GM21423 (cell line): ENCODE results near the gene SPATA17.
"Not testable (repeated sequence)": the region's sequence is repeated elsewhere in the genome, so short reads cannot be mapped to it uniquely, and the experiment has no call there.

Experiments
- ATAC-seq: cut with Tn5 transposase; IDR thresholded peaks from one replicate; pipeline ENCODE4 v1.9.1; 2021; ENCODE audit warnings: mild to moderate bottlenecking, moderate library complexity; ENCODE audit not compliant: unreplicated experiment

The SPATA17 gene

GRCh38 chr1:217674028-217674729, 43.0 kb downstream of the SPATA17 start:
- ATAC-seq, result no peak

DNA sequence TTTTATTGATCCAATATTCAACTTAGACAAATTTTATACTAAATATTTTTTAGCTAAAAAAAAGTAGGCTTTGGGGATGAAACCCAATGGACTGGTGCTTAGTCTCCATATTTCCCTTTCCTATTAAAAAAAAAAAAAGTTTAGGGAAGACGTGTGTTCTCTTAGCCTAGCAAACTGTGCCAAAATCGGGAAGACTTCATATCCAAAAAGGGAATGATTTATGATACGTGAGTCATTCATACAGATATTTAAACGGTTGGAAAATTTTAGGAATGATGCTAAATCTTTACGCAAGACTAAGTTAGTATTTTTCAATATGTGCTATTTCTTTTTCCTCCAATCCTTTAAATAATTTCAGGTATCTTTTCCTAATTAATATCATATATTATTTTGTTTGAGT, 50.7 kb downstream of the SPATA17 start:
- ATAC-seq, result no peak

GRCh38 chr1:217687511-217687910, 56.4 kb downstream of the SPATA17 start:
- no peak for ATAC-seq

GRCh38 chr1:217696140-217696539, 65.0 kb downstream of the SPATA17 start:
- ATAC-seq, result not testable (repeated sequence)

DNA sequence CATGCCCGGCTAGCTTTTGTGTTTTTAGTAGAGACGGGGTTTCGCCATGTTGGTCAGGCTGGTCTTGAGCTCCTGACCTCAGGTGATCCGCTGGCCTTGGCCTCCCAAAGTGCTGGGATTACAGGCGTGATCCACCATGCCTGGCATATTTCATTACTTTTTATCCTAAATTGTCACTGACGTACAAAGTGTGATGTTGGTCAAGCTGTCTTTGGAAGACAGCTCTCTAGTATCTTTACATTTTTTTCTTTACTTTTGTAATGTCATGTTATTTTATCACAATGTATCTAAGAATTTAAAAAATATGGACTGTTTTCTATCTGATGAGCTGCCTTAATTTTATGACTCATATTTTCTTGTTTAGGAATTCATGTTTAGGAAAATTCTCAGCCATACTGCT, 72.2 kb downstream of the SPATA17 start:
- no peak for ATAC-seq

DNA sequence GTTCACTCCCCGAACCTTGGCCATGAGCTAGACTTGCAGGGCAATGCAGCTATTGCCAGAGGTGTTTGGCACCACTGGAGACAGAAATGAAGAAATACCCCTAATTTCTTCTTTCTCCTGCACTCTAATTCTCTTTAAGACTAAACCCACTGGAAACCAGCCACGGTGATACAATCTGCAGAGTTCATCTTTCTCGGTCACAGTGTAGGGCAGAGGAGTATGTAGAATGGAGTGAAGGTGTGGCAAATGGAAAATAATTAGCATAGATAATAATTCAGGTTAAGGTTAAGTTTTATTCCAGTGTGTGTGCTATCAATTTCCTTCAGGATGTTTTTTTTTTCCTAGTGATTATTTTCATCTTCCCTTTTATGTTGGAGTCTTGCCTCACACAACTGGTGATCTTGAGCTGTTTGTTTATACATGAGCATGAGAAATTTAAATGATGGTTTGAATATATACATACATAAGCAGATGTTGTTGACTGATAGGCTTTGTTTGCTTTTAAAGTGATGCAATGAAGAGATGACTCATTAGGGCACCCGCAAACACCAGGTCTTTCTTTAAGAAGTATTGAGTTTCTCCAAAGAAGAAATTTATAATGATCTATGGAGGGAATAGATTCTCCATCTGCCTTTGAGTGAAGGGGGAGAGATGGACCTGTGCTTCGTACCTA, 81.9 kb downstream of the SPATA17 start:
- ATAC-seq, result no peak

DNA sequence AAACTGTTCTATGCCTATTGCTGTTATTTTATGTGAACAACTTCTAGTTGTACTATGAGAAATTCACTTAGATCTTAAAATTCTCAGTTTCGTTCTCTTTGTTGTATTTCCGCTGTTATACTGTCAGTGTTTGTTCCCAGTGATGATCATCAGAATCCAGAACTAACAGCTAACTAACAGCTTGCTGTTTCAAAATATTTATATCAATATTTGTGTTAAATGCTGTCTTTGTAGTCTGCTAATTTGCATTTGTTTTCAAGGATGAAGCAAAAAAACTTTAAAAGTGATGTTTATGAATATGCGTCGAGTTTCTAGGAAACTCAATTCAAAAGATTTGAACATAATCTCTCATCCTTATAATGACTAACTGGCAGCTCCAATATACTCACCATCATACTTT, 84.5 kb downstream of the SPATA17 start:
- ATAC-seq, result no peak

DNA sequence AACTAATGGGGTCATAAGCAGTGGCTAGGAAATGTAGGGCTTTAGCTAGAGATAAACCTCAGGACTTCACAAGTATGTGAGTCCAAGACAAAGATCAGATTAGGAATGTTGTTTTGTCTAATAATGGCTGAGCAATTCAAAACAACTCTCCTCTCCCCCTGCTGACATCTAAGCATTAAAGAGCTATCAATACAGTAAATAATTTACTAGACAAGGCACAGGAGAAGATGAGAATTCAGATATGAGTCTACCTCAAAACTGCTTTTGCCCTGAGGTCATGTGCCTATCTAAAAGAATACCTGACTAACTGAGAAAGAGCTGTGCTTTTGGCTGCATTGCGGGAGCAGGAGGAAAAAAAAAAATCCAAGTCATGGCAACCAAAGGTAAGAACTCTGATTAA, 86.8 kb downstream of the SPATA17 start:
- ATAC-seq, result no peak

DNA sequence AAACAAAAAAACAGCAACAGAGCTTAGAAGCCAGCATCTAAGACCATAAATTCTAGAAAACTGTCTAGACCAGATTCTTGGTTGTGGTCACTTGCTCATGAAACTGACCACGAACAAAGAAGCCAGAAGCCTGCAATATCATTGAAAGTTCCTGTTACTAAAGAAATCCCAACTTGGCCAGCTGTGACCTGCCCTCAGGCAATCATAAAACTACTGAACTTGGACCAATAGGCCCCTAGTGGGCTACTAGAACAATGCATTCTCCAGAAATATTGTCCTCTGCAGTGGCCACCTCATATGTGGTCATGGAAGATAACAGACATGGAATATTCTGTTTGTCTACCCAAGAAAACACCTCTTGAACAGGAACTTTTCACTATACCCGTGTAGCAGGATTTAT, 87.7 kb downstream of the SPATA17 start:
- no peak for ATAC-seq

DNA sequence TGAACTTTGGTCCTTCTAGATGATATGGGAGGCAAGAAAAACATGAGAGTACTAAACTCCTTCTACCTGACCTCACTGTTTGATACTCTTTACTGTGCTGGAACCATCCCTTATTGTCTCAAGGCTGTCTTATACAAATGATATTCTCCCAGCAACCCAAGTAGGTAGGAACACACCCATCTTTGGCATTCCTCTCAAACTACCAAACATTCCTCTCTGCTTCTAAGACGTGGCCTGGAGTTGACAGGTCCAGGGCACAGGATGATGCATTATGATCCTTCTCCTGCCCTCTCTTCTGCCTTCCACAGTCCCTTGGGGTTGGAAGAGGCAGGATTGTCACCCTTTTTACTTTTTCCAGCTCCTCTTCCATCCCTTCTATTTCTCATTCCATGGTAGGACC, 90.5 kb downstream of the SPATA17 start:
- no peak for ATAC-seq

- ATAC-seq, result no peak
Measured at GRCh38 chr1:217734973-217735372, 103.8 kb downstream of the SPATA17 start.

DNA sequence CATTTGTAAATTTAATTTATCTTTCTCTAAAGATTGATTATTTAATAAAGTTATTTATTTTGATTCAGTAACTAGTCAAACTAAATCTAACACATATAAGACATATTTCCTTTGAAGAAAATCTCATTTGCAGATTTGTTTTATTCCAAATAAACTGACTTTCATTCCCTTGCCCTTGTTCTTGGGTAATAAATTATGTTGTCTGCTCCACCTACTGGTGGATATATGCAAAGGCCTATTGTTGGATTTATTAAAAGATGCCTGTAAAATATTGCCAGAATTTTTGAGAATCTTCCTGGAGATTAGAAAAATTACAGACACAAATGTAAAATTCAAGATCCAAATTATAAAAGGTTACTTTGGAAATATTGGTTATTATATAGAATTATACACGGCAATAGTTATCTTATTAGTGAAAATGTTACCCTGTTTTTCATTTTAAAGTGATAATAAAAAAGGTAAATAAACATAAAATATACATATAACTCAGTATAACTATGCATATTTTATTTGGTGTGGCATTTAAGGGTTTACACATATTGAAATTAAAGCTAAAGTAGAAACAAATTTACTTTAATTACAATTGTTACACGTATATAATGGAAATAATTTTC, 116.1 kb downstream of the SPATA17 start:
- peak; percentile 63 for ATAC-seq

- no peak for ATAC-seq
Measured at GRCh38 chr1:217769768-217770167, 138.6 kb downstream of the SPATA17 start.

- ATAC-seq, result no peak
Measured at GRCh38 chr1:217770918-217771317, 139.8 kb downstream of the SPATA17 start.

DNA sequence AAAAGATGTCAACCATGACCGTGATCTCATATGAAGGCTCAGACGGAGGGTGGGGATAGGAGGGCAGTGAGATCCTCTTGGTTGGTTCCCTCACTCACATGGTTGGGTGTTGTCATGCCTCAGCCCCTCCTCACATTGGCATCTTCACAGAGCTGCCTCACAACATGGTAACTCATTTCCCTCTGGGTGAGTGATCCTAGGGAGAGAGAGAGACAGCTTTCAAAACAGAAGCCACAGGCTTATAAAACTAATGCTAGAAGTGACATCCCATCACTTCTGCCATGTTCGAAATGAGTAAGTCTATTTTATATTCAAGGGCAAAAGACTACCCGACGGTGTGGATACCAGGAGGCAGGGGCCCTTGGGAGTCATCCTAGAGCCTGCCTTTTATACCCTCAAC, 145.5 kb downstream of the SPATA17 start:
- ATAC-seq, result no peak

- ATAC-seq, result no peak
Measured at GRCh38 chr1:217781056-217781455, 149.9 kb downstream of the SPATA17 start.

- no peak for ATAC-seq
Measured at GRCh38 chr1:217791091-217791490, 159.9 kb downstream of the SPATA17 start.

GRCh38 chr1:217805792-217806191, 174.6 kb downstream of the SPATA17 start:
- ATAC-seq, result no peak

DNA sequence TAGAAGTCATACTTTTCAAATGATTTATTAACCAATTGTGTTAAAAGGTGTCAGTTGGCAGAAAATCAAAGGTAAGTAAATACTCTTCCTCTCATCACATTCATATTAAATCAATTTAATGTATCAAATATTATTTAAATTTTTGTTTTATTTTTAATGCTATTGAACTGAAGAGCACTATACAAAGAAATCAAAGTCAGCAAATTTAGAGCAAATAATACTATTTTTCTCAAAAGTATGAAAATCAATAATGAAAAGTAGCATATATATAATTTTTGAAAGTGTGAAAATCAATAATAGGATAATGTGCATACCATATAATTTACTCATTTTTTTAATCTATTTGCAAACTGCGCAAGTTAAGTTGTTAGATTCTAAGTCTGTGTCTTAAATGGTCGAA, 181.0 kb downstream of the SPATA17 start:
- ATAC-seq, result no peak

DNA sequence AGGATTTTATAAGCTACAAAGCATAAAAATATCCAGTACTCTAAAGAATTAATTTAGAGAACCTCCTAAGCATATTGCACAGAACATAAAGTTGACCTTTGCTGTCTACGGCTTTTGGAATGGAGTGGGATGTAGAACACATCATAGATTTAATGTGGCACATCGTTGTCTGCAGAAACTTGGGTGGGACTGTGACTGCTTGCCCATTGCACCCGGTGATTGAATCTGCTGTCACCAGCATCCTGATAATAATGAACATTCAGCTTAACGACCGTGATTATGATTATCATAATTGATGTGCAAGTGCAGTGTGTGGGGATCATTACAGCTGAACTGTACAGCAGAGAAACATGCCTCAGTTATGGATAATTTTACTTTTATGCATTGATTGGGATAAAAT, 181.9 kb downstream of the SPATA17 start:
- ATAC-seq, result no peak

GRCh38 chr1:217837691-217838090, 206.5 kb downstream of the SPATA17 start:
- no peak for ATAC-seq

DNA sequence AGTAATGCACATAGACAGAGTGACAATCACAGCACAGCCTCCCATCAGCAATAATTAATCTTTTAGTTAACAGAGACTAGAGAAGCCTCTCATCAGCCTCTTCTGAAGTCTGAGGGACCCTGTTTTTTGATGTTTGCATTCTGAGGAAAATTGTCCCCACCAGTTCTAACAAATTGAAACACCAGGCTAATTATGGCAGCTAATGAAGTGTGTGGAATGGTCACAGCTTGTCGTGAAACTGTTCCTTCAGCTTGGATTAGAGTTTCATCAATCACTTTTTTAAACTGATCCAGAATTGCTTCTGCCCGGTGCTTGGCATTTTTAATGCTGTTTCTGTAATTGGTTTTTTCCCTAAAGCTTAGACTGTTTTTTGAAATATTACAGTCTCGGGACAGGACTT, 208.0 kb downstream of the SPATA17 start:
- ATAC-seq, result no peak
